ENCODE measurements around the gene PLEKHB2. TPM values are rescaled to one million over a fixed set of nuclear protein-coding genes. Genes with fewer than 3 reads are reported as not detected.

PLEKHB2 gene
- total and polyA plus RNA-seq, 2 of the 8 experiments (the other 6 are each of a cell fraction or from before 2014, with no cell fraction given): 42.4 to 54.8 TPM

DNA sequence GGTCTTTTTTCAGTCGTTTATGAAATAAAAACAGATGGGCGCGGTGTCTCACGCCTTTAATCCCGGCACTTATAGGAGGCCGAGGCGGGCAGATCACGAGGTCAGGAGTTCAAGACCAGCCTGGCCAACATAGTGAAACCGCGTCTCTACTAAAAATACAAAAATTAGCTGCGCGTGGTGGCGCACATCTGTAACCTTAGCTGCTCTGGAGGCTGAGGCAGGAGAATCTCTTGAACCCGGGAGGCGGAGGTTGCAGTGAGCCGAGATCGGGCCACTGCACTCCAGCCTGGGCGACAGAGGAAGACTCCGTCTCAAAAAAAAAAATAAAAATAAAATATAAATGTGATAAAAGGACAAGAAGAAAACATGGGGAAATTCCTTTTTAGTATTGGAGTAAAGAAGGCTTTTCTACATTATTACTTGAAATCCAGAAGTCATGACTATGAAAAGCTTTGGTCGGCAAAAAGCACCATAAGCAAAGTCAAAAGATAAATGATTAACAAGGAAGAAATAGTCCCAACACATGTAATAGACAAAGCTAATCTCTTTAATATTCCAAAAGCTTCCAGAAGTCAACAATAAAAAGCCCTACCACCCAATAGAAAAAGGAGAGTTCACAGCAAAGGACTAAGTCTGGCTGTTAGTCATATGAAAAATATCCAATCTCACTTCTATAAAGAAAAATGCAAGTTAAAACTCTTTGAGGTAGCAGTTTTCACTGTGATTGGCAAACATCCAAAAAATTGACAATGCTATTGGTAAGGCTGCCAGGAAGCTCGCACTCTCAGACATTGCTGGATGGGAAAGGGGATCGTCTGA, 10.5 kb upstream of the PLEKHB2 start (continued):
- TF ChIP-seq, protein P1, sequence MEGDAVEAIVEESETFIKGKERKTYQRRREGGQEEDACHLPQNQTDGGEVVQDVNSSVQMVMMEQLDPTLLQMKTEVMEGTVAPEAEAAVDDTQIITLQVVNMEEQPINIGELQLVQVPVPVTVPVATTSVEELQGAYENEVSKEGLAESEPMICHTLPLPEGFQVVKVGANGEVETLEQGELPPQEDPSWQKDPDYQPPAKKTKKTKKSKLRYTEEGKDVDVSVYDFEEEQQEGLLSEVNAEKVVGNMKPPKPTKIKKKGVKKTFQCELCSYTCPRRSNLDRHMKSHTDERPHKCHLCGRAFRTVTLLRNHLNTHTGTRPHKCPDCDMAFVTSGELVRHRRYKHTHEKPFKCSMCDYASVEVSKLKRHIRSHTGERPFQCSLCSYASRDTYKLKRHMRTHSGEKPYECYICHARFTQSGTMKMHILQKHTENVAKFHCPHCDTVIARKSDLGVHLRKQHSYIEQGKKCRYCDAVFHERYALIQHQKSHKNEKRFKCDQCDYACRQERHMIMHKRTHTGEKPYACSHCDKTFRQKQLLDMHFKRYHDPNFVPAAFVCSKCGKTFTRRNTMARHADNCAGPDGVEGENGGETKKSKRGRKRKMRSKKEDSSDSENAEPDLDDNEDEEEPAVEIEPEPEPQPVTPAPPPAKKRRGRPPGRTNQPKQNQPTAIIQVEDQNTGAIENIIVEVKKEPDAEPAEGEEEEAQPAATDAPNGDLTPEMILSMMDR (IDR thresholded peaks at IDR 0.05; ENCODE audit: control extremely low read depth in 1 of 3, insufficient read depth in 1 of 3, low read depth in 1 of 3, low read length in 3 of 3): no peak
- TF ChIP-seq NRF1 (IDR thresholded peaks at IDR 0.05; ENCODE audit: low read depth, low read length): no peak
- TF ChIP-seq POLR2AphosphoS5 (IDR thresholded peaks at IDR 0.05; ENCODE audit: low read depth, low read length): no peak
- no peak for TF ChIP-seq RNF2 (IDR thresholded peaks at IDR 0.05; ENCODE audit: borderline replicate concordance, low read depth, low read length, missing control alignments, poor library complexity, severe bottlenecking)
- TF ChIP-seq JUND (IDR thresholded peaks at IDR 0.05; ENCODE audit: low read length): no peak
- no peak for TF ChIP-seq HDAC2 (IDR thresholded peaks at IDR 0.05; ENCODE audit: borderline replicate concordance in 1 of 2, low read depth in 2 of 2, low read length in 2 of 2)
- TF ChIP-seq, protein P2, sequence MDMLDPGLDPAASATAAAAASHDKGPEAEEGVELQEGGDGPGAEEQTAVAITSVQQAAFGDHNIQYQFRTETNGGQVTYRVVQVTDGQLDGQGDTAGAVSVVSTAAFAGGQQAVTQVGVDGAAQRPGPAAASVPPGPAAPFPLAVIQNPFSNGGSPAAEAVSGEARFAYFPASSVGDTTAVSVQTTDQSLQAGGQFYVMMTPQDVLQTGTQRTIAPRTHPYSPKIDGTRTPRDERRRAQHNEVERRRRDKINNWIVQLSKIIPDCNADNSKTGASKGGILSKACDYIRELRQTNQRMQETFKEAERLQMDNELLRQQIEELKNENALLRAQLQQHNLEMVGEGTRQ (IDR thresholded peaks at IDR 0.05; ENCODE audit: low read length): no peak
- TF ChIP-seq KDM1A (IDR thresholded peaks at IDR 0.05; ENCODE audit: borderline replicate concordance, low read length): no peak
- no peak for TF ChIP-seq RFX5 (IDR thresholded peaks at IDR 0.05; ENCODE audit: borderline replicate concordance, low read depth, low read length)
